BLaER1 (cell line): ENCODE measurements around the gene ZDHHC8.
A peak's percentile ranks its signal among the peaks of the same experiment; 100 is the strongest.

Experiments used
- H3K27ac ChIP-seq: shearing (Covaris generic); formaldehyde crosslinking; 2 replicates; pipeline ENCODE4 v1.8.1; 2022
- H3K27me3 ChIP-seq: shearing (Covaris generic); formaldehyde crosslinking; 2 replicates; pipeline ENCODE4 v1.8.1; 2022
- H3K36me3 ChIP-seq: shearing (Covaris generic); formaldehyde crosslinking; 2 replicates; pipeline ENCODE4 v1.8.1; 2022
- H3K4me1 ChIP-seq: shearing (Covaris generic); formaldehyde crosslinking; 2 replicates; pipeline ENCODE4 v1.8.1; 2022
- H3K4me2 ChIP-seq: shearing (Covaris generic); formaldehyde crosslinking; 2 replicates; pipeline ENCODE4 v1.8.1; 2022
- H3K4me3 ChIP-seq: shearing (Covaris generic); formaldehyde crosslinking; 2 replicates; pipeline ENCODE4 v1.8.1; 2022
- H3K9ac ChIP-seq: shearing (Covaris generic); formaldehyde crosslinking; 2 replicates; pipeline ENCODE4 v1.8.1; 2022
- H3K9me3 ChIP-seq: shearing (Covaris generic); formaldehyde crosslinking; 2 replicates; pipeline ENCODE4 v1.8.1; 2022
- H4K20me1 ChIP-seq: shearing (Covaris generic); formaldehyde crosslinking; 2 replicates; pipeline ENCODE4 v1.8.1; 2022
- Cebpa-rat ChIP-seq: shearing (Covaris generic); IDR thresholded peaks from 2 replicates; pipeline ENCODE4 v1.8.1; 2022

The ZDHHC8 gene

GRCh38 chr22:20094197-20094807 lies 37.3 kb upstream of the ZDHHC8 start:
- TF ChIP-seq Cebpa-rat, result no peak
- Histone ChIP-seq H4K20me1 (peaks cover 79% of the 10 kb centered on the region), H3K27ac (no peak overlapping the region), H3K9ac (no peak overlapping the region), H3K9me3 (no peaks in the 10 kb centered on the region), H3K4me2 (no peak overlapping the region), H3K36me3 (peaks cover 100% of the 10 kb centered on the region), H3K27me3 (no peaks in the 10 kb centered on the region), H3K4me1 (no peaks in the 10 kb centered on the region), H3K4me3 (no peak overlapping the region)

- H3K36me3 ChIP-seq, result peaks cover 100% of the 10 kb centered on the region
- H3K4me2 ChIP-seq, result no peak overlapping the region
- no peak for TF ChIP-seq Cebpa-rat
- H3K27ac ChIP-seq, result no peak overlapping the region
- H4K20me1 ChIP-seq, result peaks cover 78% of the 10 kb centered on the region
- no peak overlapping the region for H3K4me3 ChIP-seq
- no peaks in the 10 kb centered on the region for H3K27me3 ChIP-seq
- H3K9ac ChIP-seq, result no peak overlapping the region
- no peaks in the 10 kb centered on the region for H3K9me3 ChIP-seq
- H3K4me1 ChIP-seq, result no peaks in the 10 kb centered on the region
These were observed 36.1 kb upstream of the ZDHHC8 start for GRCh38 chr22:20095521-20095920.

- H3K9me3 ChIP-seq, result no peaks in the 10 kb centered on the region
- H3K4me3 ChIP-seq, result no peak overlapping the region
- H3K36me3 ChIP-seq, result peaks cover 100% of the 10 kb centered on the region
- no peak for TF ChIP-seq Cebpa-rat
- no peaks in the 10 kb centered on the region for H3K4me1 ChIP-seq
- no peaks in the 10 kb centered on the region for H3K27me3 ChIP-seq
- no peak overlapping the region for H3K9ac ChIP-seq
- no peak overlapping the region for H3K27ac ChIP-seq
- peaks cover 75% of the 10 kb centered on the region for H4K20me1 ChIP-seq
- H3K4me2 ChIP-seq, result no peak overlapping the region
These were observed 34.8 kb upstream of the ZDHHC8 start for GRCh38 chr22:20096574-20097420.

DNA sequence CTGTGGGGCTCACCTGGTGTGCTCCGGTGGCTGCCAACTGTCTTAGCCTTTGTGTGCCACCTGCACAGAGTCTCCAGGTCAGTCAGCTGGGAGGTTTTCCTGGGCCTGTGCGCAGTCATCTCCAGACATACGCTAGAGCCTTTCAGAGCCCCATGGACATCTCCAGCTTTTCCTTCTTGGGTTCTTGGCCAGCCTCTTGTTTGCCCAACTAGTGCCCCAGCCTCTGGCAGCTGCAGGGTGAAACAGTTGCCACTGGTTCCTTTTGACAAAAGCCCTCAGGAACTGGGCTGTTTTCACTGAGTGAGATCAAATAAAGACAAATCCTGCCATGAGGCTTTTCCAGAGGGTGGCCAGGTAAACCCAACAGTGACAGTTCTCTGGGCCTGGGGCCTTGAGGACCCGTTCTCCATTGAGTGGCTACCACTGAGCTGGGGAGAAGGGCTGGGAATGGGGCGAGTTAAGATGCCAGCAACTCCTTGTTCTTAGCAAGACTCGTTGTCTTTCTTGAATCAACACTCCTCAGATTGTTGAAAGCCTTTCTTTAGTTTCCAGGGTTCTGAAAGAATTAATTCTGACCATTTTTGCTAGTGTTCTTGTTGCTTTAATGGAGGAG lies 32.4 kb upstream of the ZDHHC8 start:
- Histone ChIP-seq H4K20me1 (peaks cover 79% of the 10 kb centered on the region), H3K36me3 (peaks cover 100% of the 10 kb centered on the region), H3K27me3 (no peaks in the 10 kb centered on the region), H3K27ac (no peak overlapping the region), H3K4me2 (no peak overlapping the region), H3K9ac (no peak overlapping the region), H3K9me3 (no peaks in the 10 kb centered on the region), H3K4me1 (no peaks in the 10 kb centered on the region), H3K4me3 (no peak overlapping the region)
- no peak for TF ChIP-seq Cebpa-rat

DNA sequence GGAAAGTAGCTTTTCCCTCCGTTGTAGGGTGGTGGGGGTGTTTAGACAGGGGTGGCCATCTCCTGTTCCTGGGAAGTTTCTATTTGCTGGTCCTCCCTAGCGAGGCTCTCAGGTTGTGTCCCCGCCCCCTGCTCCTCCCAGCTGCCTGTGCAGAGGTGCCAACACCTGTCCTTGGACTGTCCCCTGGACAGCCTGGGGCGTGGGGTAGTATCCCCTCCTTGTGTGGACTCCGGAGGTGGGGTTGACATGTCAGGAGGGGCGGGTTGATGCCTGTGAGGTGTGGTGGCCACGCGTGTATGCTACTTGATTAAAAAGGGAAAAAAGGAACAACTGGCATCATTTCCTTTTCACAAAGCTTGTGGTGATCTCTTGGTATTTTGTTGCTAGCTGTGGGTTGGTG lies 30.0 kb upstream of the ZDHHC8 start:
- no peak overlapping the region for H3K4me3 ChIP-seq
- H3K36me3 ChIP-seq, result peaks cover 100% of the 10 kb centered on the region
- no peak for TF ChIP-seq Cebpa-rat
- H3K27ac ChIP-seq, result no peak overlapping the region
- H4K20me1 ChIP-seq, result peaks cover 86% of the 10 kb centered on the region
- H3K9me3 ChIP-seq, result no peaks in the 10 kb centered on the region
- no peak overlapping the region for H3K9ac ChIP-seq
- no peaks in the 10 kb centered on the region for H3K27me3 ChIP-seq
- H3K4me2 ChIP-seq, result no peak overlapping the region
- no peaks in the 10 kb centered on the region for H3K4me1 ChIP-seq

DNA sequence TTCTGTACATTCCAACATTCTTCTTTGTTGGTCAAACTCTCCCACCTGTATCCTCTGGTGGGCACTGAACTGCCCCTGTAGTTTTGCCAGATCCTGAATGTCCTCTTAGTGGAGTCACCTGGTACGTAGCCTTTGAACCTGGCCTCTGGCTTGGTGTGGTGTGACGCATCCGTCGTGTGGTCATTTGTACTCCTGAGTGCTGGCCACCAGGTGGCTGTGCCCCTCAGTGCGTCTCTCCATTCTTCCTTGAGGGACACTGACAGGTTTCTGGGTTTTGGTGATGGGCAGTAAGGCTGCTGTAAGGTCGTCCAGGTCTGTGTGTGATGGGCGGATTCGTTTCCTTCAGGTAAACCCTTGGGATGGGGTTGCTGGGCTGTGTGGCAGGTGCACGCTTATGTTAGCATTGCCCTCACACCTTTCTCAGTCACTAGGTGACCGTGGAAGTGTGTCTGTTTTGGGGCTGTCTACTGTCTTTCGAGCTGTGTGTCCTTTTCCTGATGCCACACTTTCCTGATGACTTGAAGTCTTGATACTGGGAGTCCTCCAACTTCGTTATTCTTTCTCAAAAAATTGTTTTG lies 29.3 kb upstream of the ZDHHC8 start:
- H3K4me3 ChIP-seq, result no peak overlapping the region
- H3K4me1 ChIP-seq, result no peaks in the 10 kb centered on the region
- H3K4me2 ChIP-seq, result no peak overlapping the region
- H3K36me3 ChIP-seq, result peaks cover 100% of the 10 kb centered on the region
- H3K27ac ChIP-seq, result no peak overlapping the region
- H3K9me3 ChIP-seq, result no peaks in the 10 kb centered on the region
- TF ChIP-seq Cebpa-rat, result no peak
- H3K27me3 ChIP-seq, result no peaks in the 10 kb centered on the region
- no peak overlapping the region for H3K9ac ChIP-seq
- peaks cover 87% of the 10 kb centered on the region for H4K20me1 ChIP-seq

DNA sequence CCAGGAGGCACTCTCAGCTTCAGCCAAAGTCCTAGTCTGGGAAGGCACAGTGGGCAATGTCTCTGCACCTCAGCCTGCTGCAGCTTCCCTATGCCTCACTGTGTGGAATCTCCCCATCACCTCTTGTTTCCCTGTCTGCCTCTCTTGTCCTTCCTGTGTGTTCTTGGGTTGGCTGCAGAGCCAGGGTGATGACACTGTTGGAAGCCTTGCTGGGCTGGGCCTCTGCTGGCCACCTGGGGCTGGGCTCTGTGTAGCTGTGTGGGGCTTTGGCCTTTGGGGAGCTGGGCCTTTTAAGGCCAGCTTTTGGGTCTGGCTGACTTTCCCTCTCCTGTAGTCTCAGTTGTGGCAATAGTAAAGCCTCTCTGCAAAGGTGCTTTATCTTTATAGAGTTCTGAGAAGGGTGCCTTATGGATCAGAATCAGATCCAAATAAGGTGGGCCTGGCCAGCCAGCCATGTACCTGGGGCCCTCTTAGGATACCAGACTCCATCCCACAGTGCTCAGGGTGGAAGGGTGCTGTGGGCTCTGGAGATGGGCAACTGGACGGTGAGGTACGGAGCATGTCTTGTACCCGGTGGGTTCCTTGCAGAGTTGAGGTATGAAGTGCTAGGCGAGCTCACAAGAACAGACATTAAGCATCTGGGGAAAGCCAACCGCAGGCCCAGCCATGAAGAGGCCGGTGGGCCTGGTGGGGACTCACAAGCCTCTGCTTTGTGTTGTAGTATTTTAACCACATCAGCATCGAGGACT lies 26.0 kb upstream of the ZDHHC8 start:
- no peaks in the 10 kb centered on the region for H3K9me3 ChIP-seq
- H3K4me3 ChIP-seq, result no peak overlapping the region
- H3K27me3 ChIP-seq, result no peaks in the 10 kb centered on the region
- H3K36me3 ChIP-seq, result peaks cover 100% of the 10 kb centered on the region
- no peak overlapping the region for H3K4me2 ChIP-seq
- H4K20me1 ChIP-seq, result peaks cover 92% of the 10 kb centered on the region
- H3K9ac ChIP-seq, result 0 out of 2 replicates have a peak overlapping the region, but pooled peaks have one; percentile 17
- no peak overlapping the region for H3K27ac ChIP-seq
- TF ChIP-seq Cebpa-rat, result no peak
- no peaks in the 10 kb centered on the region for H3K4me1 ChIP-seq

DNA sequence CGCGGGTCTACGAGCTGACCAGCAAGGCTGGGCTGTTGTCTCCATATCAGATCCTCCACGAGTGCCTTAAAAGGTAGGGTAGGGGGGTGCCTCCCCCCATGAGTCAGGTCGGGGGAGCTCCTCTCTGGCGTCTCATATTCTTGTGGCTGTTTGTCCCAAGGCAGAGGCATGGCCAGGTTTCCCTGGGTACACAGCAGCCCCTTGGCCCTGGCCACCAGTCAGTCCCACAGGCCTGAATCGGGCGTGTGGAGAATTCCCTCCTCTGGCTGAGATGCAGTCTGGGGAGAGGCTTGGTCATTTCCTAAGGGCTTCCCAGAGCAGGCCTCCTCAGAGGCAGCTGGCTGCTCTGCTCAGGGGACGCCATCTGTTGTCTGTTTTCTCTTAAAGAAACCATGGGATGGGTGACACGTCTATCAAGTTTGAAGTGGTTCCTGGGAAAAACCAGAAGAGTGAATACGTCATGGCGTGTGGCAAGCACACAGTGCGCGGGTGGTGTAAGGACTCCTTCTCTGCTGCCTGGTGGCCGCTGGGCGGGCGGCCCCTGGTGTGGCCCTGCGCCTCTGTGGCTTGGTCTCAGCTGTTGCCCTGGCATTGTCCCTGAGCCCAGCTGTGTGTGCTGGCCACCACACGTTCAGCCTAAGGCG lies 25.3 kb upstream of the ZDHHC8 start:
- no peak overlapping the region for H3K9ac ChIP-seq
- no peak for TF ChIP-seq Cebpa-rat
- no peaks in the 10 kb centered on the region for H3K9me3 ChIP-seq
- H3K27ac ChIP-seq, result no peak overlapping the region
- H3K36me3 ChIP-seq, result peaks cover 100% of the 10 kb centered on the region
- H4K20me1 ChIP-seq, result peaks cover 94% of the 10 kb centered on the region
- H3K4me2 ChIP-seq, result no peak overlapping the region
- peaks cover 6% of the 10 kb centered on the region for H3K4me1 ChIP-seq
- no peaks in the 10 kb centered on the region for H3K27me3 ChIP-seq
- no peak overlapping the region for H3K4me3 ChIP-seq

- Histone ChIP-seq H3K27ac (no peak overlapping the region), H4K20me1 (peaks cover 92% of the 10 kb centered on the region), H3K27me3 (no peaks in the 10 kb centered on the region), H3K36me3 (peaks cover 99% of the 10 kb centered on the region), H3K4me1 (peaks cover 11% of the 10 kb centered on the region), H3K9me3 (no peaks in the 10 kb centered on the region), H3K4me3 (no peak overlapping the region), H3K4me2 (no peak overlapping the region), H3K9ac (no peak overlapping the region)
- no peak for TF ChIP-seq Cebpa-rat
These were observed 24.8 kb upstream of the ZDHHC8 start for GRCh38 chr22:20106849-20107237.
